ENCODE results near the gene CLDN3. TPM values are rescaled to one million over a fixed set of nuclear protein-coding genes. Genes with fewer than 3 reads are reported as not detected.

The CLDN3 gene
- total RNA-seq, 3 donors from 2014 or later (not counting 1 experiment from before 2014, with no cell fraction given): not detected

DNA sequence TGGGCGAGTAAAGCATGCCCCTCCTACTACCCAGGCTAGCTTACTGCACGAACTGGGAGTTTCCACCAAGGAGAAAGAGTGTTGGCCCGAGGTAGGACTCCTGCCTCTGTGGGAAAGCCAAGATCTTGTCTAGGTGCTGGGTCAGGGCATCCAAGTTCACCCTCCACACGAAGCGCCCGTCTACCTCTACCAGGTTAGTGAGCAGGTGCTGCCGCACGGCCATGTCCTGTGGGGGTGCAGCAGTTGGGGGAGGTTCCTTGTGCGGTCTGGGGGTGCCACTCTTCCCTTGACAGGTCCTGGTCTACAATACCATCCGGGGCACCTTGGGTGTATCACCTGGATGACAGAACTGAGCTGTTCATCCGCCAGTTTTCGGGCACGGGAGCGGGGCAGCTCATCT, 33.2 kb downstream of the CLDN3 start:
- Histone ChIP-seq H3K27me3 (ENCODE audit: control insufficient read depth, insufficient read depth, low read length) (no peaks in the 10 kb centered on the region), H3K4me1 (ENCODE audit: control insufficient read depth, insufficient read depth, low read length) (peaks cover 24% of the 10 kb centered on the region), H3K27ac (ENCODE audit: low read length) (no peak overlapping the region), H3K36me3 (ENCODE audit: control insufficient read depth, insufficient read depth, low read length) (peaks cover 15% of the 10 kb centered on the region), H3K9me3 (ENCODE audit: control insufficient read depth, insufficient read depth, low read length) (no peaks in the 10 kb centered on the region), H3K4me3 (ENCODE audit: low read length) (no peak overlapping the region)
- 96% methylated on average over 13 of the region's 14 CpGs for WGBS (ENCODE audit: insufficient coverage)
- TF ChIP-seq CTCF (IDR thresholded peaks at IDR 0.05): no peak
- Mint-ChIP-seq H3K9me3 (no peaks in the 10 kb centered on the region), H3K27me3 (ENCODE audit: low read depth in 2 of 2) (no peaks in the 10 kb centered on the region), H3K27ac (peak overlapping the region in 1 of 2 donors; percentile 81), H3K4me3 (peak overlapping the region; percentile 89), H3K4me1 (peaks cover 15 to 30% of the 10 kb centered on the region in 2 donors), H3K36me3 (no peaks in the 10 kb centered on the region)
- no peak for ATAC-seq
- DNase-seq: no peak
- intact Hi-C loops (cut with micrococcal nuclease): loop anchor here (5.0 kb wide), 1 partner anchor 70 kb away; the partner anchor contains the start of gene VPS37D

DNA sequence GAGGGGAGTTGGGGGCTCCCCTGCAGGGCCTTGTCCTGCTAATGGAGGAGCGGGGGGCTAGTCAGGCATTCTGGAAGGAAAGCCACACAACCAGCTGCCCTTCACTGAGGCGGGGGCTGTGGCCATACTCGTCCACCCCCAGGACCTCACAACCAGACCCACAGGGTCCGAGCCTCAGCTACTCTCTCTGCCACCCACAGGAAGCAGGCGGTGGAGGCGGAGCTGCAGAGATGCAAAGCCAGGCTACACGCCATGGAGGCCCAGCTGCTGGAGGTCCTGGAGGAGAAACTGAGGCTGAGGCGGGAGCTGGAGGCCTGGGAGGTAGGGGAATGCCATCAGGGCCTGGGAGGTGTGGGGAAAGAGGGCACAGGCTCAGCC, 34.6 kb downstream of the CLDN3 start:
- Mint-ChIP-seq H3K4me3 (no peak overlapping the region), H3K4me1 (peaks cover 15 to 30% of the 10 kb centered on the region in 2 donors), H3K36me3 (no peaks in the 10 kb centered on the region), H3K9me3 (no peaks in the 10 kb centered on the region), H3K27me3 (ENCODE audit: low read depth in 2 of 2) (peaks cover 0 to 1% of the 10 kb centered on the region in 2 donors), H3K27ac (no peak overlapping the region)
- intact Hi-C loops (cut with micrococcal nuclease): loop anchor here (2.0 to 5.0 kb wide), 2 partner anchors 68 to 129 kb away; partner anchors contain the start of gene VPS37D
- ATAC-seq (no peak), DNase-seq (no peak)
- no peak for TF ChIP-seq CTCF (IDR thresholded peaks at IDR 0.05)
- H3K36me3 ChIP-seq (ENCODE audit: control insufficient read depth, insufficient read depth, low read length): peaks cover 15% of the 10 kb centered on the region
- H3K9me3 ChIP-seq (ENCODE audit: control insufficient read depth, insufficient read depth, low read length): no peaks in the 10 kb centered on the region
- H3K4me1 ChIP-seq (ENCODE audit: control insufficient read depth, insufficient read depth, low read length): peaks cover 24% of the 10 kb centered on the region
- H3K4me3 ChIP-seq (ENCODE audit: low read length): no peak overlapping the region
- H3K27ac ChIP-seq (ENCODE audit: low read length): no peak overlapping the region
- no peaks in the 10 kb centered on the region for H3K27me3 ChIP-seq (ENCODE audit: control insufficient read depth, insufficient read depth, low read length)
- WGBS (ENCODE audit: insufficient coverage): 88% methylated on average over 8 of the region's 8 CpGs

- Mint-ChIP-seq H3K9me3 (no peaks in the 10 kb centered on the region), H3K4me3 (no peak overlapping the region), H3K4me1 (peaks cover 15 to 30% of the 10 kb centered on the region in 2 donors), H3K27me3 (ENCODE audit: low read depth in 2 of 2) (peaks cover 0 to 4% of the 10 kb centered on the region in 2 donors), H3K27ac (peak overlapping the region in 1 of 2 donors; percentile 0), H3K36me3 (no peaks in the 10 kb centered on the region)
- Histone ChIP-seq H3K4me3 (ENCODE audit: low read length) (no peak overlapping the region), H3K9me3 (ENCODE audit: control insufficient read depth, insufficient read depth, low read length) (no peaks in the 10 kb centered on the region), H3K27ac (ENCODE audit: low read length) (peak overlapping the region; percentile 10), H3K27me3 (ENCODE audit: control insufficient read depth, insufficient read depth, low read length) (no peaks in the 10 kb centered on the region), H3K4me1 (ENCODE audit: control insufficient read depth, insufficient read depth, low read length) (peaks cover 24% of the 10 kb centered on the region), H3K36me3 (ENCODE audit: control insufficient read depth, insufficient read depth, low read length) (peaks cover 15% of the 10 kb centered on the region)
- intact Hi-C loops (cut with micrococcal nuclease): loop anchor here (2.0 to 5.0 kb wide), 2 partner anchors 68 to 128 kb away; partner anchors contain the start of gene VPS37D
- WGBS (ENCODE audit: insufficient coverage): 69% methylated on average over 16 of the region's 16 CpGs
- ATAC-seq: peak; percentile 43 to 70 (median 55)
- peak; percentile 71 for TF ChIP-seq CTCF (IDR thresholded peaks at IDR 0.05)
- peak; percentile 69 to 93 for DNase-seq
These were observed 35.2 kb downstream of the CLDN3 start for GRCh38 chr7:73734619-73735527.
